Osteoblast (primary cell): Measurements from ENCODE around the gene SIGLEC11. TPM values are rescaled to one million over a fixed set of nuclear protein-coding genes. Genes with fewer than 3 reads are reported as not detected.

Experiments used
- DNase-seq: peaks from one replicate; pipeline ENCODE4 v3.0.0; 2011; ENCODE audit warnings: low spot score, mixed read lengths; ENCODE audit not compliant: insufficient read length; ENCODE audit errors: missing footprints
- H2AFZ ChIP-seq: 2 replicates; pipeline ENCODE4 v1.6.0; 2011; ENCODE audit warnings: mild to moderate bottlenecking, low read length
- H3K27ac ChIP-seq: 2 replicates; pipeline ENCODE4 v1.5.1; 2011; ENCODE audit warnings: mild to moderate bottlenecking, low read depth, low read length, moderate library complexity
- H3K27me3 ChIP-seq: 2 replicates; pipeline ENCODE4 v1.6.0; 2012; ENCODE audit warnings: mild to moderate bottlenecking, control low read depth, inconsistent platforms, low read length, moderate library complexity; ENCODE audit not compliant: insufficient read depth
- H3K36me3 ChIP-seq: 2 replicates; pipeline ENCODE4 v1.5.1; 2011; ENCODE audit warnings: mild to moderate bottlenecking, low read length, control low read depth, moderate library complexity; ENCODE audit not compliant: insufficient read depth
- H3K4me1 ChIP-seq: 2 replicates; pipeline ENCODE4 v1.5.1; 2011; ENCODE audit warnings: mild to moderate bottlenecking, low read length, control low read depth, moderate library complexity; ENCODE audit not compliant: insufficient read depth
- H3K4me2 ChIP-seq: 2 replicates; pipeline ENCODE4 v1.6.0; 2011; ENCODE audit warnings: mild to moderate bottlenecking, low read length; ENCODE audit not compliant: insufficient read depth
- H3K4me3 ChIP-seq: fragments of 200-600 bp; sonication (generic); 3 replicates; pipeline ENCODE4 v1.5.1; 2012; ENCODE audit warnings: mild to moderate bottlenecking, low read length, inconsistent platforms; ENCODE audit not compliant: insufficient read depth
- H3K79me2 ChIP-seq: 2 replicates; pipeline ENCODE4 v1.6.0; 2012; ENCODE audit warnings: mild to moderate bottlenecking, low read length, control low read depth, inconsistent platforms; ENCODE audit not compliant: insufficient read depth
- H3K9me3 ChIP-seq: 2 replicates; pipeline ENCODE4 v1.5.1; 2011; ENCODE audit warnings: low read depth, low read length, control low read depth
- H4K20me1 ChIP-seq: 2 replicates; pipeline ENCODE4 v1.6.0; 2012; ENCODE audit warnings: mild to moderate bottlenecking, low read length, control low read depth; ENCODE audit not compliant: insufficient read depth
- total RNA-seq: library from RNA; depleted of rRNA; stranded (reverse); fragments of >200 nt; gene quantifications from 2 replicates; pipeline ENCODE4 v1.2.3, GENCODE V29; 2012
- TF ChIP-seq, protein P1 (sequence below): IDR thresholded peaks from 2 replicates; pipeline ENCODE4 v1.5.1; 2011; ENCODE audit warnings: mild to moderate bottlenecking, low read depth, low read length, moderate library complexity; ENCODE audit errors: extremely low read depth

Gene SIGLEC11
- total RNA-seq, 1 donor = under 0.01 TPM

DNA sequence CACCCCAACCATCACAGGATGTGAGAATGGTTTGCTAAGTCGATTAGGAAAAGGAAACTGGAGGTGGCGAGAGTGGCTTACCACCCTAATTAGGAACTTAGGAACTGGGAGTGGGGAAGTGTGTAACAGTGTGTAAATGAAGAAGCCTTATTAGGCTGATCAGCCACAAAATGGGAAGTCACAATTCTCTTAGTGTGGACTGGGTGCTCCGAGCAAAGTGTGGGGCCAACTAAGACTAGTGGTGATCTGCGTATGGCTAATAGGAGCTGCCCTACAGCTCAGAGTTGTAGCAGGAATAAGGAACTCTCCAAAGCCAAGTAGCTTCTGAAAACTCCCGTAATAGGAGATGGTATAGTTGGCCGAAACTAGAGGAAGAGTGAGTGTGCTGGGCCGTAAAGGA is 7.6 kb downstream of the SIGLEC11 start:
- Histone ChIP-seq H3K9me3 (no peaks in the 10 kb centered on the region), H3K36me3 (no peaks in the 10 kb centered on the region), H2AFZ (no peak overlapping the region), H4K20me1 (no peaks in the 10 kb centered on the region), H3K27ac (no peak overlapping the region), H3K4me1 (no peaks in the 10 kb centered on the region), H3K27me3 (peaks cover 65% of the 10 kb centered on the region), H3K79me2 (no peaks in the 10 kb centered on the region), H3K4me3 (no peak overlapping the region), H3K4me2 (no peak overlapping the region)
- DNase-seq = no peak
- TF ChIP-seq, protein P1, sequence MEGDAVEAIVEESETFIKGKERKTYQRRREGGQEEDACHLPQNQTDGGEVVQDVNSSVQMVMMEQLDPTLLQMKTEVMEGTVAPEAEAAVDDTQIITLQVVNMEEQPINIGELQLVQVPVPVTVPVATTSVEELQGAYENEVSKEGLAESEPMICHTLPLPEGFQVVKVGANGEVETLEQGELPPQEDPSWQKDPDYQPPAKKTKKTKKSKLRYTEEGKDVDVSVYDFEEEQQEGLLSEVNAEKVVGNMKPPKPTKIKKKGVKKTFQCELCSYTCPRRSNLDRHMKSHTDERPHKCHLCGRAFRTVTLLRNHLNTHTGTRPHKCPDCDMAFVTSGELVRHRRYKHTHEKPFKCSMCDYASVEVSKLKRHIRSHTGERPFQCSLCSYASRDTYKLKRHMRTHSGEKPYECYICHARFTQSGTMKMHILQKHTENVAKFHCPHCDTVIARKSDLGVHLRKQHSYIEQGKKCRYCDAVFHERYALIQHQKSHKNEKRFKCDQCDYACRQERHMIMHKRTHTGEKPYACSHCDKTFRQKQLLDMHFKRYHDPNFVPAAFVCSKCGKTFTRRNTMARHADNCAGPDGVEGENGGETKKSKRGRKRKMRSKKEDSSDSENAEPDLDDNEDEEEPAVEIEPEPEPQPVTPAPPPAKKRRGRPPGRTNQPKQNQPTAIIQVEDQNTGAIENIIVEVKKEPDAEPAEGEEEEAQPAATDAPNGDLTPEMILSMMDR = no peak

DNA sequence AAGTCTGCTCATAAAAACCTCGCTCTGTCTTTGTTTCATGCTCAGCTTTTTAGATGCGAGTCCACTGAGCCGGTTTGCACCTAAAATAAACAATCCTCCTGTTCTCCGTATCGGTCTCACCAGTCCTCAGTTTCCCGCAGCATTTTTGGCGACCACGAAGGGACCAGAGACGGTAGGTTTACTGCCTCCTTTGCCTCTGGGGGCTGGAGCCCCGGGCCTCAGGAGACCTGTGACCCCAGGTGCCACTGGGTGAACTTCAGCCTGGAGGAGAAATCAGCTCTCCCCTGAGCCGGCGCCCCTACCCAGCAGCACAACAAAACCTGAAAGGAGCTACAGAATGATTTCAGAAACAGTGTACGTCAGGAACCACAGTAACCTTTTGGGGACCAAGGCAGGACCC is 8.1 kb downstream of the SIGLEC11 start:
- Histone ChIP-seq H3K79me2 (no peaks in the 10 kb centered on the region), H2AFZ (no peak overlapping the region), H3K4me1 (no peaks in the 10 kb centered on the region), H3K27ac (no peak overlapping the region), H3K9me3 (no peaks in the 10 kb centered on the region), H3K4me2 (no peak overlapping the region), H3K4me3 (no peak overlapping the region), H4K20me1 (no peaks in the 10 kb centered on the region), H3K27me3 (peaks cover 62% of the 10 kb centered on the region), H3K36me3 (no peaks in the 10 kb centered on the region)
- TF ChIP-seq, protein P1 = no peak
- DNase-seq = no peak

DNA sequence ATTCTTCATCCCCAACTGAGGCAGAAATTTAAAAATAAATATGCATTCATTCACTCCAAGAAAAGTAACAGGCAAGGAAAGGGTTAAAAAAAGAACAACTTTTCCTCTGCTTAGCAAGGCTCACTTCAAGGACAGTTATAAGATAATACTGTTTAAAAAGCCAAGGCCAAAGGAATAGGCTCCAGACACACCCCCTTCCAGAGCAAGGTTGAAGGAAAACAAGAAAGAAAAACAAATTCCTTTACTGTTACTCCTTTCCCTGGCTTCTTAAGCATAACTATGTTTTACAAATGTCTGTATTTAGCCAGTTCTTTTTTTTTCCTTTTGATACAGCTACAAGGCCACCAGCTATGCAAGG is 8.5 kb downstream of the SIGLEC11 start:
- Histone ChIP-seq H4K20me1 (no peaks in the 10 kb centered on the region), H3K36me3 (no peaks in the 10 kb centered on the region), H3K4me3 (no peak overlapping the region), H2AFZ (no peak overlapping the region), H3K79me2 (no peaks in the 10 kb centered on the region), H3K4me1 (no peaks in the 10 kb centered on the region), H3K27ac (no peak overlapping the region), H3K27me3 (peaks cover 59% of the 10 kb centered on the region), H3K9me3 (no peaks in the 10 kb centered on the region), H3K4me2 (no peak overlapping the region)
- no peak for DNase-seq
- TF ChIP-seq, protein P1 = no peak

DNA sequence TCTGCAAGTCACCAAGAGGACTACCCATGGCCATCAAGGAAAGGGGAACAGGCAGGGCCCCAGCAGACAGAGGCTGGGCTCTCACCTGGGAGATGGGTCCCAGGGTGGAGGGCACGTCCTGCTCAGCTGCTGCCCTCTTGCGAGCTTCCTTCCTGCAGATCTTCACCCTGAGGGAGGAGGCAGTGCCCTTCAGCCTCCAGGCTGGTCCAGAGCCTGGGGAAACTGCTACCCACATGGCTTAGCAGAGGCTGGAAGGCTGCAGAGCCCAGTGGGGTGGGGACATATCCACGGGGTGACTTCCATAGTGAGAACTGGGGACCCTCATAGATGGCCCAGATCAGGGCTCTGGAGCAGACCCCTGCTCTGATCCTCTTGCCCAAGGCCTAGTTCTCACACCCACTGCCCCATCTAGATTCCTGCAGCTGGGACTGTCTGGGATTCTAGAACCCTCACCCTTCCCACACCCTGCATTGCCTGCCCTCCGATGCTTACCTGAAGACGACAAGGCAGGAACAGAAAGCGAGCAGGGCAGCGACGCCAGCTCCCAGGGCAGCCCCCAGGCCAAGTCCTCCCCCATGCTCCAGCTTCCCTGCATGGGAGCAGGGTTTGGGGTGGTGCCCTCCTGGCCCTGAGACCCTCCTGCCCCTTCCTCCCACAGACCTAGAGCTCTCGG is 9.0 kb downstream of the SIGLEC11 start:
- H3K27me3 ChIP-seq = peaks cover 55% of the 10 kb centered on the region
- H3K36me3 ChIP-seq = no peaks in the 10 kb centered on the region
- no peaks in the 10 kb centered on the region for H3K79me2 ChIP-seq
- H3K27ac ChIP-seq = no peak overlapping the region
- H3K4me2 ChIP-seq = no peak overlapping the region
- no peaks in the 10 kb centered on the region for H3K4me1 ChIP-seq
- H4K20me1 ChIP-seq = no peaks in the 10 kb centered on the region
- no peak for DNase-seq
- H3K9me3 ChIP-seq = no peaks in the 10 kb centered on the region
- no peak overlapping the region for H3K4me3 ChIP-seq
- H2AFZ ChIP-seq = no peak overlapping the region
- TF ChIP-seq, protein P1 = no peak
